H1 (cell line): ENCODE data around the gene DNAJC24. TPM values are rescaled to one million over a fixed set of nuclear protein-coding genes. Genes with fewer than 3 reads are reported as not detected.

Experiments used
- BCL11A ChIP-seq, 2 experiments: IDR thresholded peaks; one replicate each; pipeline ENCODE4 v1.6.1; 2011; ENCODE audit warnings: low read depth in 2 of 2, low read length in 2 of 2, mild to moderate bottlenecking in 2 of 2
- CHD2 ChIP-seq: IDR thresholded peaks from 2 replicates; pipeline ENCODE4 v1.6.1; 2012; ENCODE audit warnings: low read length, improper control_type of control experiment
- GTF2F1 ChIP-seq: IDR thresholded peaks from 2 replicates; pipeline ENCODE4 v1.6.1; 2012; ENCODE audit warnings: low read depth, low read length, improper control_type of control experiment, borderline replicate concordance
- NANOG ChIP-seq: IDR thresholded peaks from 2 replicates; pipeline ENCODE4 v1.6.1; 2011; ENCODE audit warnings: low read length, low read depth, mild to moderate bottlenecking, inconsistent platforms; ENCODE audit not compliant: insufficient read depth, poor library complexity, severe bottlenecking
- RAD21 ChIP-seq, 2 experiments: IDR thresholded peaks in 1 of 2; conservative IDR thresholded peaks in 1 of 2; 2 replicates each; pipeline ENCODE4 v1.6.1; 2011; ENCODE audit warnings: low read depth in 2 of 2, low read length in 2 of 2, improper control_type of control experiment in 1 of 2, inconsistent platforms in 1 of 2, mild to moderate bottlenecking in 1 of 2, moderate library complexity in 1 of 2
- polyA plus RNA-seq, 7 experiments: library from polyadenylated mRNA; depleted of rRNA in 3 of 7; stranded (reverse) in 5 of 7; unstranded in 2 of 7; fragments of >200 nt in 5 of 7; fragments of 200-250 nt in 2 of 7; gene quantifications; 1 replicate in 5 of 7; 2 replicates in 1 of 7; 4 replicates in 1 of 7; pipeline versions ENCODE4 v1.2.1 to v1.2.3, GENCODE V29; 2011 to 2013; ENCODE audit warnings: missing spikeins in 2 of 7, mixed read lengths in 2 of 7
- total RNA-seq: library from RNA; stranded (reverse); fragmentation: NEBNext Ultra II Directional; extraction: Animal tissue kit (Norgen Biotek cat#: 25700); gene quantifications from 2 replicates; pipeline ENCODE4 v1.2.1, GENCODE V29; 2021
- TF ChIP-seq, protein P1 (sequence below): IDR thresholded peaks from 2 replicates; pipeline ENCODE4 v1.6.1; 2012; ENCODE audit warnings: inconsistent platforms

Gene DNAJC24
- total and polyA plus RNA-seq, 2 of the 8 experiments (the other 6 are each of a cell fraction or from before 2014, with no cell fraction given): 7.2 to 21.1 TPM

DNA sequence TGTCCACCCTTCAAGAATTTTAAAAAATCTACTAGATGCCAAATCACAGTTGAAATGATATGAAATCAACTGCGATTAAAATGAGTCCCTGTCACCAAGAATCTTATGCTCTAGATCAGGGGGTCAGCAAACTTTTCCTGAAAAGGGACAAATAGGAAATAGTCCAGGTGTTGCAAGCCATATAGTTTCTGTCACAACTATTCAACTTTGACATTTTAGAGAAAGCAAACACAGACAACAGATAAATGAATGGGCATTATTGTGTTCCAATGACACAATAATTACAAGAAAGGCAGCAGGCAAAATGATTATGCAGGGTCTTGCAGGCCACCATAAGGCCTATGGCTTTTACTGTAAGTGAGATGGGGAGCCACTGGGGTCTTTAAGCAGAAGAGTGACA is 81.2 kb downstream of the DNAJC24 start (continued):
- TF ChIP-seq RAD21 (IDR thresholded peaks at IDR 0.05 in 1 of 2, conservative IDR thresholded peaks at IDR 0.05 in 1 of 2; ENCODE audit: low read depth in 2 of 2, low read length in 2 of 2): no peak
- TF ChIP-seq CHD2: no peak
- no peak for TF ChIP-seq BCL11A (IDR thresholded peaks at IDR 0.05; ENCODE audit: low read depth in 2 of 2, low read length in 2 of 2)
- no peak for TF ChIP-seq GTF2F1
- TF ChIP-seq, protein P1, sequence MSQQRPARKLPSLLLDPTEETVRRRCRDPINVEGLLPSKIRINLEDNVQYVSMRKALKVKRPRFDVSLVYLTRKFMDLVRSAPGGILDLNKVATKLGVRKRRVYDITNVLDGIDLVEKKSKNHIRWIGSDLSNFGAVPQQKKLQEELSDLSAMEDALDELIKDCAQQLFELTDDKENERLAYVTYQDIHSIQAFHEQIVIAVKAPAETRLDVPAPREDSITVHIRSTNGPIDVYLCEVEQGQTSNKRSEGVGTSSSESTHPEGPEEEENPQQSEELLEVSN: no peak
- no peak for TF ChIP-seq NANOG
